Activated CD4-positive, alpha-beta T cell treated with anti-CD3 and anti-CD28 coated beads for 36 hours (primary cell): Measurements from ENCODE around the gene BPIFB6. TPM values are rescaled to one million over a fixed set of nuclear protein-coding genes. Genes with fewer than 3 reads are reported as not detected.
A peak's percentile ranks its signal among the peaks of the same experiment; 100 is the strongest.

ENCODE experiments used
- ATAC-seq: fragments of 200-7000 bp; cut with Tn5 transposase; one replicate; pipeline ENCODE4 v1.10.0; 2021; ENCODE audit warnings: mild to moderate bottlenecking, moderate library complexity
- CTCF ChIA-PET: fragments of 350-600 bp; sonication (Branson Sonifier 250); formaldehyde crosslinking; loops from one replicate; lab custom pipeline; 2021; ENCODE audit warnings: antibody characterized with exemption; lab: Charles Lee
- POLR2A ChIA-PET: fragments of 350-600 bp; sonication (Branson Sonifier 250); formaldehyde crosslinking; loops from one replicate; lab custom pipeline; 2021; ENCODE audit warnings: antibody characterized with exemption, inconsistent platforms; lab: Charles Lee
- DNase-seq: peaks from one replicate; pipeline ENCODE4 v3.0.0-alpha.2; 2020
- H3K27ac Mint-ChIP-seq: one replicate; pipeline ENCODE4 v1.8.0; 2021; ENCODE audit warnings: mixed read lengths
- H3K27me3 Mint-ChIP-seq: one replicate; pipeline ENCODE4 v1.8.0; 2021; ENCODE audit warnings: mixed read lengths
- H3K36me3 Mint-ChIP-seq: one replicate; pipeline ENCODE4 v1.8.0; 2021; ENCODE audit warnings: low read depth, mixed read lengths
- H3K4me1 Mint-ChIP-seq: one replicate; pipeline ENCODE4 v1.8.0; 2021; ENCODE audit warnings: mixed read lengths
- H3K4me3 Mint-ChIP-seq: one replicate; pipeline ENCODE4 v1.8.0; 2021; ENCODE audit warnings: mild to moderate bottlenecking, moderate library complexity, mixed read lengths
- H3K9me3 Mint-ChIP-seq: one replicate; pipeline ENCODE4 v1.8.0; 2021; ENCODE audit warnings: low read depth, mixed read lengths
- intact Hi-C, 2 experiments: fragments of 100-400 bp; cut with DNase I in 1 of 2; cut with micrococcal nuclease in 1 of 2; formaldehyde crosslinking; loops; one replicate each; pipeline versions ENCODE4 v1.14.2 to v1.15.1; 2022 to 2024; cut with DNase I, micrococcal nuclease
- total RNA-seq, 2 experiments: library from RNA; stranded (reverse); gene quantifications; one replicate each; pipeline ENCODE4 v1.2.3, GENCODE V29; 2021

The BPIFB6 gene
- total RNA-seq, 2 experiments from 2014 or later = not detected

GRCh38 chr20:33010133-33010504, 21.3 kb upstream of the BPIFB6 start:
- no peaks in the 10 kb centered on the region for H3K27me3 Mint-ChIP-seq
- DNase-seq (no peak), ATAC-seq (no peak)
- H3K27ac Mint-ChIP-seq = no peak overlapping the region
- H3K4me1 Mint-ChIP-seq = peaks cover 3% of the 10 kb centered on the region
- POLR2A ChIA-PET = no interaction called here
- peaks cover 3% of the 10 kb centered on the region for H3K9me3 Mint-ChIP-seq
- intact Hi-C loops = no loop called here
- no peak overlapping the region for H3K4me3 Mint-ChIP-seq
- H3K36me3 Mint-ChIP-seq = no peaks in the 10 kb centered on the region
- CTCF ChIA-PET = interaction anchor here (0.7 kb wide), 1 partner anchor 39 kb away, joined by 4 read pairs; no protein-coding TSS in a partner anchor

GRCh38 chr20:33010674-33011449, 20.6 kb upstream of the BPIFB6 start:
- DNase-seq (no peak), ATAC-seq (no peak)
- Mint-ChIP-seq H3K36me3 (no peaks in the 10 kb centered on the region), H3K9me3 (no peaks in the 10 kb centered on the region), H3K4me3 (no peak overlapping the region), H3K27me3 (no peaks in the 10 kb centered on the region), H3K27ac (no peak overlapping the region), H3K4me1 (no peaks in the 10 kb centered on the region)
- intact Hi-C loops = no loop called here
- ChIA-PET CTCF (no interaction called here), POLR2A (no interaction called here)

GRCh38 chr20:33012327-33013189, 18.9 kb upstream of the BPIFB6 start:
- DNase-seq (no peak), ATAC-seq (no peak)
- no peak overlapping the region for H3K4me3 Mint-ChIP-seq
- ChIA-PET CTCF (interaction anchor here (0.6 to 0.7 kb wide), 2 partner anchors 64 to 108 kb away, joined by 3 read pairs; no protein-coding TSS in a partner anchor), POLR2A (interaction anchor here (0.6 kb wide), 1 partner anchor 55 kb away, joined by 3 read pairs; no protein-coding TSS in a partner anchor)
- H3K27ac Mint-ChIP-seq = no peak overlapping the region
- H3K27me3 Mint-ChIP-seq = no peaks in the 10 kb centered on the region
- peaks cover 2% of the 10 kb centered on the region for H3K4me1 Mint-ChIP-seq
- intact Hi-C loops = no loop called here
- H3K9me3 Mint-ChIP-seq = no peaks in the 10 kb centered on the region
- no peaks in the 10 kb centered on the region for H3K36me3 Mint-ChIP-seq

DNA sequence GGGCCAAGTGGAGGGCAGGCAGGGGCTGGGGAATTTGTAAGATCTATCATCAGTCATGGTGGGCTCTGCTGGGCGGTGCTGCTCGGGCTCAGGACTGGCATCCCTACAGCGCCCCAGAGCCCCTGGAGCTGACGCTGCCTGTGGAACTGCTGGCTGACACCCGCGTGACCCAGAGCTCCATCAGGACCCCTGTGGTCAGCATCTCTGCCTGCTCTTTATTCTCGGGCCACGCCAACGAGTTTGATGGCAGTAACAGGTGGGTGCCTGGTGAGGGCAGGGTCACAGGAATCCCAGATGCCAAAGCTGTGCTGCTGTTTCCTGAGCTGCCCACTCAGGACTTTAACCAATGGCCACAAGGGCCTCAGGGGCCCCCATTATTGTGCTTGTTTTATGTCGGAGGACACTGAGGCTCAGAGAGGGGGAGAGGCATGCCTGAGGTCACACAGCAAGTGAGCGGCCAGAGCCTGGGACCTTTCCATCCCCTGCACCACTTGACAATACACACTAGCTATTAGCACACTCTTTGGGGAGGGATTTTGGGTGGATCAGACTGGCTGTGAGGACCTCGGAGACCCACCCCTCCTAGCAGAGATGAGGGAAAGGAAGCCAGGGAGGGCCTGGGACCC, 17.6 kb upstream of the BPIFB6 start:
- intact Hi-C loops = no loop called here
- CTCF ChIA-PET = interaction anchor here (3.4 kb wide), 1 partner anchor 9 kb away, joined by 10 read pairs; the partner anchor contains the start of gene SUN5
- Mint-ChIP-seq H3K4me3 (no peak overlapping the region), H3K27me3 (no peaks in the 10 kb centered on the region), H3K36me3 (no peaks in the 10 kb centered on the region), H3K4me1 (peaks cover 2% of the 10 kb centered on the region), H3K9me3 (no peaks in the 10 kb centered on the region), H3K27ac (no peak overlapping the region)
- ATAC-seq (no peak), DNase-seq (no peak)
- POLR2A ChIA-PET = no interaction called here

- Mint-ChIP-seq H3K27ac (no peak overlapping the region), H3K27me3 (no peaks in the 10 kb centered on the region), H3K36me3 (no peaks in the 10 kb centered on the region), H3K9me3 (no peaks in the 10 kb centered on the region), H3K4me3 (no peak overlapping the region), H3K4me1 (peaks cover 2% of the 10 kb centered on the region)
- intact Hi-C loops = no loop called here
- POLR2A ChIA-PET = no interaction called here
- DNase-seq (no peak), ATAC-seq (no peak)
- CTCF ChIA-PET = interaction anchor here (0.6 to 3.4 kb wide), 2 partner anchors 10 to 24 kb away, joined by 4 to 10 read pairs; partner anchors contain the start of gene SUN5
Measured at GRCh38 chr20:33014336-33015113, 16.9 kb upstream of the BPIFB6 start.

DNA sequence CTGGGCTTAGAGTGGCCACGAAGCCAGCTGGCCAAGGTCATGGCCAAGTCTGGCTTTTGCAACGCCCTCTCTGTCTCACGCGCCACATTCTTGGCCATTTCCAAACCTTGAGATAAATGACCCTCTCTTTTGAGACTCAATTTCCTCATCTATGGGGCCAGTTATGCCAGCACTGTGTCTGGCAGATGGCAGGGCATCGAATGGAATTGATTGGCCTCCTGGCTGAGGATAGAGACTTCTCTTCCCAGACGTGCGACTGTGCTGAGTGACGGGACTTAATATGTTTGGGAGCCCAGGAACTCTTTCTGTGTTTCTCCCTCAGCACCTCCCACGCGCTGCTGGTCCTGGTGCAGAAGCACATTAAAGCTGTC, 16.3 kb upstream of the BPIFB6 start:
- ChIA-PET CTCF (interaction anchor here (0.6 to 3.4 kb wide), 2 partner anchors 10 to 25 kb away, joined by 4 to 10 read pairs; partner anchors contain the start of gene SUN5), POLR2A (no interaction called here)
- Mint-ChIP-seq H3K9me3 (no peaks in the 10 kb centered on the region), H3K4me1 (peaks cover 2% of the 10 kb centered on the region), H3K27me3 (no peaks in the 10 kb centered on the region), H3K27ac (no peak overlapping the region), H3K36me3 (no peaks in the 10 kb centered on the region), H3K4me3 (no peak overlapping the region)
- no peak for DNase-seq
- intact Hi-C loops = no loop called here
- ATAC-seq = no peak

- H3K9me3 Mint-ChIP-seq = no peaks in the 10 kb centered on the region
- ATAC-seq = no peak
- DNase-seq = no peak
- peaks cover 2% of the 10 kb centered on the region for H3K4me1 Mint-ChIP-seq
- H3K36me3 Mint-ChIP-seq = no peaks in the 10 kb centered on the region
- no peaks in the 10 kb centered on the region for H3K27me3 Mint-ChIP-seq
- peak overlapping the region; percentile 55 for H3K27ac Mint-ChIP-seq
- ChIA-PET CTCF (interaction anchor here (0.5 to 3.4 kb wide), 3 partner anchors 11 to 112 kb away, joined by 3 to 10 read pairs (median 3); partner anchors contain the start of gene SUN5), POLR2A (no interaction called here)
- intact Hi-C loops = no loop called here
- H3K4me3 Mint-ChIP-seq = no peak overlapping the region
Measured at GRCh38 chr20:33015700-33016580, 15.5 kb upstream of the BPIFB6 start.

DNA sequence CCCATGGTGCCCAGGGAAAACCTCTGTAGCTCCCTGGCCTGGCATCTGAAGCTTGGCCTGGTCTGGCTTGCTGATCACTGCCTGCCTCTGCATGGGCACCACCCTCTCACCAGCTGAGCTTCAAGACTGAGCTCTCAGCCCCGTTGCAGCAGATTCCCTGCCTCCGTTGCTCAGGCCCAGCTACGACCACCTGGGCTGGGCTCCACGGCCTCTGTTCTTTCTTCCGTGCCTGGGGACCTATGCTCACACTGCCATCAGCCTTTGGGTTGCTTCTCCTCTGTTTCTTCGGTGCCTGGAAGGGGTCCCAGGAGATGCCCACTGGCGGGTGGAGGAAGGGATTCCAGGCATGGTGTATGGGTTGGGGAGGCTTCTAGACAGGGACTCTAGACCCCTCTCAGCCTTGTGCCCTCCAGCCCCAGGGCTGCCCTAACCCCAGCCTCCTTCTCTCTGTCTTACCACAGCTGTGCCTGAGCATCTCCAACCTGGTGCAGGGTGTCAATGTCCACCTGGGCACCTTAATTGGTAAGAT, 14.8 kb upstream of the BPIFB6 start:
- intact Hi-C loops = no loop called here
- no peaks in the 10 kb centered on the region for H3K36me3 Mint-ChIP-seq
- peaks cover 2% of the 10 kb centered on the region for H3K4me1 Mint-ChIP-seq
- H3K27ac Mint-ChIP-seq = peak overlapping the region; percentile 55
- POLR2A ChIA-PET = no interaction called here
- H3K9me3 Mint-ChIP-seq = no peaks in the 10 kb centered on the region
- H3K4me3 Mint-ChIP-seq = no peak overlapping the region
- ATAC-seq (no peak), DNase-seq (no peak)
- CTCF ChIA-PET = interaction anchor here (0.9 to 3.4 kb wide), 3 partner anchors 12 to 114 kb away, joined by 3 to 10 read pairs (median 7); partner anchors contain the start of gene SUN5
- no peaks in the 10 kb centered on the region for H3K27me3 Mint-ChIP-seq

DNA sequence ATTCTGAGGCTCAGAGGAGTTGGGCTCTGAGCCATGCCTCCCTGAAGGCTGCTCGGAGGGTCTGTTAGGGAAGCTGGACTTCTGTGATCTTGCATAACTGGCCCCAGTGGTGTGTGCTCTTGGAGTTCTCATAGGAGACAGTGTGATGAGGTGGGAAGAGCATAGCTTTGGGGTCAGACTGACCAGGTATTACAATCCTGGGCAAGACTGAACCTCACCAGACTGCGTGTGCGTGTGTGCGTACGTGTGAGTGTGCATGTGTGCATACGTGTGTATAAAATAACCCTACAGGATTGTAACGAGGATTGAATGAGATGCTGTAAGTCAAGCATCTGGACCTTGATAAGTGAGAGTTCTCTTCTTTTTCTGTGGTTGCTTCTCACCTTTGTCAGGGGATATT, 13.9 kb upstream of the BPIFB6 start:
- Mint-ChIP-seq H3K27me3 (no peaks in the 10 kb centered on the region), H3K4me3 (no peak overlapping the region), H3K9me3 (no peaks in the 10 kb centered on the region), H3K36me3 (no peaks in the 10 kb centered on the region), H3K27ac (no peak overlapping the region), H3K4me1 (peaks cover 2% of the 10 kb centered on the region)
- POLR2A ChIA-PET = no interaction called here
- CTCF ChIA-PET = interaction anchor here (1.5 to 3.4 kb wide), 2 partner anchors 13 to 115 kb away, joined by 7 to 10 read pairs; partner anchors contain the start of gene SUN5
- intact Hi-C loops = no loop called here
- no peak for DNase-seq
- no peak for ATAC-seq
